GM18517 (cell line): Measurements from ENCODE around the gene PRXL2B.
"Not testable (repeated sequence)": the region's sequence is repeated elsewhere in the genome, so short reads cannot be mapped to it uniquely, and the experiment has no call there.

Source experiments
- ATAC-seq: cut with Tn5 transposase; IDR thresholded peaks from one replicate; pipeline ENCODE4 v1.9.1; 2021; ENCODE audit warnings: mild to moderate bottlenecking, moderate library complexity; ENCODE audit not compliant: unreplicated experiment

Gene PRXL2B

DNA sequence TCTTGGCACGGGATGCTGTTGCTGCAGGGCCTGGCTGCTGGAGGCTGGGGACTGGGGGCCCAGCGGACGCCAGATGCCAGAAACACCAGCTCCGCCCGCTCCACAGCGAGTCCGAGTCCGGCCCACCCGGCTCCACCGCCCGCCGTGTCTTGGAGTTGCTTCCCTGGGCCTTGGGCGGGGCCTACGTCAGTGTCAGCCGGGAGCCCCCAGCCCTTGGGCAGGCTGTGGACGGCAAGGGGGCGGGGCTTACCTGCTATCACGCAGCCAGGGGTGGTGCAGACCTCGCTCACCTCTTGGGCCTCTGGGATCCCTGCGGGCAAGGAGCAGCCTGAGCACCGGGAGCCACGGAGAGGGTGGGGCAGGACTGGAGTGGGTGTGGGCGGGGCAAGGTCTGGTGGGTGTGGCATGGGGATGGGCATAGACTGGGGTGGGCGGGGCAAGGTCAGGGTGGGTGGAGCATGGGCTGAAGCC is 24.5 kb downstream of the PRXL2B start:
- ATAC-seq, result no peak

DNA sequence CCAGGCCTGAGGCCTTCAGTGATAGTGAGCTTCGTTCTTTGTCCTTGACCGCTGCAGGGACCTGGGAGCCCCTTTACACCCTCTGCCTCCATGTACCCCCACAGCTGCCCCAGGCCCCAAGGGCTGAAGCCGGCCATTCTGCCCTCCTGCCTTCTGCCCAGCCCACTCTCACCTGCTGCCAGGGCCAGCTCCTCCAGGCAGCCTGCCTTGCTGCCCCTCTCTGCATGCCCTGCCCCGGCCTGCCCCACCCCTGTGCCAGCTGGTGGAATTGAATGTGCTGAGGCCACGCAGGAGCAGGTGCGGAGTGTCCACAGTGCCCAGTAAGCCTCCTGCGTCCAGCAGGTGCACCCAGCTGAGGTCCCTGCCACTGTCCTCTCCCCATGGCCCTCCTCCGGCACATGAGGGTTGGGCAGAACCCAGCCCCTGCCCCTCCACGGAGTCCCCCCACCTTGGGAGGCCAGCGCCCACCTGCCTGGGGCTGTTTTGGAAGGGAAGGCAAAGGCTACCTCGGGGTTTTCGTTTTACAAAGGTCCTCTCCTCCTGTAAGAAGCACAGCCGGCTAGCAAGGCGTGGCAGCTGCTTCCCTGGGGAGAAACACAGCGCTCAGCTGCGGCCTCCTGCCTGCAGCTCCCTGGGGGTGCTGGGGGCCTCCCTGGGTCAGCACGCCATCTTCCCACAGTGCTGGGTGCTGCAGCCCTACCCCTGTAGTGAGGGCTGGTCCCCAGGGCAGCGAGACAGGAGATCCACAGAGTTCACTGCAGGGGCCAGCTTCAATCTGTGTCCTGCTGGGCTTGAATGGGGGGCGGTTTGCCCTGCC is 25.3 kb downstream of the PRXL2B start:
- ATAC-seq, result no peak

DNA sequence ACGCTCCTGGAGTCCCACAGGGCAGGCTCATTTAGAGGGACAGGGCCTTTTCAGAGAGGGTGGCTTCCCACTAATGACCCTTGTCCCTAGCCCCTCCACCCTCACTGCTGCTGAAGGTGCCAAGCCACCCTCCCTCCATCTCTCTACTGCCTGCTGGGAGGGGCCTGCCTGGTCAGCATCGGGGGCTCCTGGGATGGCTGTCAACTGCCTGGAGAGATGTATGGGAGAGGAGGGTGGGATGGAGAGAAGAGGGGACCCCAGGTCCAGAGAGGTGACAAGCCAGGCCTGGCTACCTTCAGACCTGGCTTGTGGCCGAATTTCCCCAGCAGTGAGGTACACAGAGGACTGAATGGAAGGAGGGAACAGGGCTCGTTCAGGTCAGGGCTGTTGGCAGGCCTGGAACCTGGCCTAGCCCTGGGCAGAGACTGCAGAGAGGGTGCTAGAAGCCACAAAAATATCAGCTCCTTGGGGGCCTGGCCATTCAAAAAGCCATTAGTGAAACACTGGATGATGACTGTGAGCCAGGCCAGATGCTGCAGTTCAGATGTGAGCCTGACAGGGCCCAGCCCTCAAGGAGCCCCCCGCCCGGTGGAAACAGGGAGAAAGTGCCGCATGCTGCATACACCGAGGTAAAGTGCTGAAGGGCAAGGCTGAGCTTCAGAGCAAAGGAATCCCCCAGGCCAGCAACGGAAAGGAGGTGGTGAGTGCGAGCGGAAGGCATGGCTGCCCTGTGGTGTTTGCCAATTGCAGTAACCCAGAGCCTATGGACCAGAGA is 26.2 kb downstream of the PRXL2B start:
- ATAC-seq, result no peak

DNA sequence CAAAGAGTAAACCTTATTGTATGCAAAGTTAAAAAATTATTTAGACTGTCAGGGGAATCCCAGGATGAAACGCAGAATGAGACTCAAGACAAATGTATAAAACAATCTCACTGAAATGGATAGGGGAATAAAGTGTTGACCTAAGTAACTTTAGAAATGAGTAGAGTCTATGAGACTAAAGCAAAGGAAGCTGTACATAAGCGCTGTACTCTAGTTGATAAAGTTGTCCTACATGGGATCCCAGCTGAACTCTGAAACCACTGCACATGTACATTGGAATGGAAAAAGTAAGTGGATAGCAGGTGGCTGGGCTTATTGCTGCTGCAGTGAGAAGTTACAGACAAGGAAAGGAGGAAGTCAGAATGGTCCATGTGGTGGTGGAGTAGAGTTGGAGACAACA is 27.6 kb downstream of the PRXL2B start:
- no peak for ATAC-seq

DNA sequence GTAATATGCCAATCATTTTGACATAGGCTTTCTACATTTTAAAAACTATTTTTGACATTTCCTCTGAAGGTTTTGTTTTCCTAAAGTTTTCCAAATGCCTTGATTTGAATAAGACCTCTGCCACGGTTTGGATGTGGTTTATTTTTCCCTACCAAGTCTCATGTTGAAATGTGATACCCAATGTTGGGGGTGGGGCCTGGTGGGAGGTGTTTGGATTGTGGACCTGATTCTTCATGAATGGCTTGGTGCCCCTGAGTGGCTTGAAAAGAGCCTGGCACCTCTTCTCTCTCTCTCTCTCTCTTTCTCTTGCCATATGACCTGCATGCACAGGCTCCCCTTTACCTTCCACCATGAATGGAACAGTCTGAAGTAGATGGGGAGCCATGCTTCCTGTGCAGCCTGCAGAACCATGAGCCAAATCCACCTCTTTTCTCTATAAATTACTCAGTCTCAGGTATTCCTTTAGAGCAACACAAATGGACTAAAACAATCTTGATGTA is 31.4 kb downstream of the PRXL2B start:
- no peak for ATAC-seq

DNA sequence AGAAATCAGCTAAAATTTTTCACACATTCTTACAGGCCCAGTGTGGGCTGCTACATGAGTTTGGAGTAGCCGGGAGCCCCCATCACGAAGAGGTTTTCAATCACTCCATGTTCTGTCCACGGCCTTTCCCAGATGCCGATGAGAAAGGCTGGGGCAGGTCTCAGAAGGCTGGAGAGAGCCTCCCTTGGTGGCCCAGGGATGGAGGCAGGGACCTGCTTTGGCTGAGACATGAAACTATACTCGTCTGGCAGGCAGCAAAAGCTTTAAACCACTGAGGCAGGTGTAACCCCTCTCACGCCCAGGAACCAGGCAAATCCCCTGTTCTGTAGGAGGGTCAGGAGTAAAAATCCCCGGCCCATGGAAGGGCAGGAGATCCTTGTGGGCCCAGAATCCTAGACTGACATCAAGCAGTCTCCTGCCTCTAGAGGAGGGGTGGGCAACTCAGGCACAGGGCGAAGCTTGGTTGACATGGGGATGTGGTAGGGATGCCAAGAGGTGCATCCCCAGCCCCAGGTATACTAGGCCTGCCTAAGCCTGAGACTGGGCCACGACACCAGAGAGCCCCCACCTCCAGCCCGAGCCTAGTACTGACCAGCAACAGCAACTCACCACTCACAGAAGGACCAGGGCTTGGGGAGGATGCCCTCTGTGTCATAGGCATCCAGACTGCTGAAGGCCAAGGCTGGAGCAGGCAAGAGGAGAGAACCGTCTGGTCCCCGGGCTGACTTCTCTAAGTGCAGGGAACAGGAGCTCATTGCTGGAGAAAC is 37.2 kb downstream of the PRXL2B start:
- ATAC-seq, result no peak

DNA sequence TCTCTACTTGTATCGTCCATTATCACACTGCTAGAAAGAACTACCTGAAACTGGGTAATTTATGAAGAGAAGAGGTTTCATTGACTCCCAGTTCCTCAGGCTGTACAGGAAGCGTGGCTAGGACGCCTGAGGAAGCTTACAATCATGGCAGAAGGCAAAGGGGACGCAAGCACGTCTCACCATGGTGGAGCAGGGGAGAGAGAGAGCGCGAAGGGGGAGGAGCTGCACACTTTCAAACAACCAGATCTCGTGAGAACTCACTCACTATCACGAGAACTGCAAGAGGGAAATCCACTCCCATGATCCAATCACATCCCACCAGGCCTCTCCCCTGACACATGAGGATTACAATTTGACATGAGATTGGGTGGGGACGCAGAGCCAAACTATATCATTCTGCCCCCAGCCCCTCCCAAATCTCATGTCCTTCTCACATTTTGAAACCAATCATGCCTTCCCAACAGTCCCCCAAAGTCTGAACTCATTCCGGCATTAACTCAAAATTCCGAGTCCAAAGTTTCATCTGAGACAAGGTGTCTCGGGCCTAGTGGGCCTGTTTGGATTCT is 38.2 kb downstream of the PRXL2B start:
- ATAC-seq, result no peak

DNA sequence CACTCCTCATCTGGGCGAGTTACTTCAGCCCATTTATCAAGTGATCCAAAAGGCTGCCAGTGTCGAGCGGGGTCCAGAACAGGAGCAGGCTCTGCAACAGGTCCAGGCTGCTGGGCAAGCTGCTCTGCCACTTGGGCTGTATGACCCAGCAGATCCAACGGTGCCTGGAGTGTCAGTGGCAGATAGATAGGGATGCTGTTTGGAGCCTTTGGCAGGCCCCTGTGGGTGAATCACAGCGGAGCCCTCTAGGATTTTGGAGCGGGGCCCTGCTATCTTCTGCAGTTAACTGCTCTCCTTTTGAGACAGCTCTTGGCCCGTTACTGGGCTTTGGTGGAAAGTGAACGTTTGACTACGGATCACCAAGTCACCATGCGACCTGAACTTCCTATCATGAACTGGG is 38.7 kb downstream of the PRXL2B start:
- no peak for ATAC-seq

DNA sequence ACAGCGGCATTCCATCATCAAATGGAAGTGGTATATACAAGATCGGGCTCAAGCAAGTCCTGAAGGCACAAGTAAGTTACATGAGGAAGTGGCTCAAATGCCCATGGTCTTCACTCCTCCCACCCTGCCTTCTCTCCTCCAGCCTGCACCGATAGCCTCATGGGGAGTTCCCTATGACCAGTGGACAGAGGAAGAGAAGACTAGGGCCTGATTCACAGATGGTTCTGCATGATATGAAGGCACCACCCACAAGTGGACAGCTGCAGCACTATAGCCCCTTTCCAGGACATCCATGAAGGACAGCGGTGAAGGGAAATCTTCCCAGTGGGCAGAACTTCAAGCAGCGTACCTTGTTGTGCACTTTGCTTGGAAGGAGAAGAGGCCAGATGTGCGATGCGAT is 39.2 kb downstream of the PRXL2B start:
- ATAC-seq, result not testable (repeated sequence)

DNA sequence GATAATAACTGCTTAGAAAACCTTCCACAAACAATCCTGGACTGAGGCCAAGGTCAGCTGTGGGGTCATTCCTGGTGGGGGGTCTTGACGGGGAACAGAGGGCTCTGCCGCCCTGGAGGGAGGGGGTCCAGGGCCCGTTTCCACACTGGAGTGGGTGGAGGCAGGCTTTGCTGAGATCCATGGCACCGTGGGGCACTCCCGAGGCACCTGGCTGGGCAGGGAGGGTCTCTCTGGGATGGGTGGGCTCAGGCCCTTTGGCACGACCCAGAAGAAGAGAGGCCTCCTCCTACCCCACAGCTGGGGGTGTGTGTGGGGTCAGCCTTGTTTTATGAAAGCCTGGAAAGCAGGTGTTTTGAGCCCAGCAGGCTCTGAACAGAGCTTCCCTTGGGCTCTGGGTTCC is 41.2 kb downstream of the PRXL2B start:
- ATAC-seq, result no peak

DNA sequence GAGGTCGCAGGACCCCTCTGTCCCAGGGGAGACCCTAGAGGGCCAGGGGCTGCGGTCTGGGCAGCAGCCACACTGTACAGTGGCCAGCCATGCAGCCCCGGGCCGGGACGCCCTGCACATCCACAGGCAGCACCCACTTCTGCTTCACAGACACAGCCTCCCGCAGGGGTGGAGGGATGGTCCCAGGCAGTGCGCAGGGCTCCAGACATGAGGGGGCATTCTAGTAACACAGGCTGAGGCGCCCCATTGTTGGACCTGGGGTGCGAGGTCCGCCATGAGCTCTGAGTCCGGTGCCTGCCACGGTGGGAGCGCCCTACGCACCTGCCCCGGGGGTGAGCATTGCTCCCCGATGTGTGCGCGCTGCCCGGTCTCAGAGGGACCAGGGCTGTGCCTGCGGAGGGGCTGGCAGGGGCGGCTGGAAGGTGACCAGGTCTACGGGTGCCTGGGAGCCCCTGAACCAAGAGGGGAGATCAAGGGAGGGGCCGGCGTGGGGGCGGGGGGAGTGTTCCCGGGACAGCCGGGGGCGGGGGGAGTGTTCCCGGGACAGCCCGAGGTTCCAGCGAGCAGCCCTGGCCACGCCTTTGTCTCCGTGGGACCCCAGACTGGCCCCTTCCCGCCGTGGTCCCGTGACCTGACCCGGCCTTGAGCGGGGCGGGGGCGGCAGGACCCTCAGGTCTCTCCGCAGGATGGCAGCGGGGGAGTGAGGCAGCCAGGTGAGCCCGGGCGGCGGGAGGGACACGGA is 41.8 kb downstream of the PRXL2B start:
- no peak for ATAC-seq

DNA sequence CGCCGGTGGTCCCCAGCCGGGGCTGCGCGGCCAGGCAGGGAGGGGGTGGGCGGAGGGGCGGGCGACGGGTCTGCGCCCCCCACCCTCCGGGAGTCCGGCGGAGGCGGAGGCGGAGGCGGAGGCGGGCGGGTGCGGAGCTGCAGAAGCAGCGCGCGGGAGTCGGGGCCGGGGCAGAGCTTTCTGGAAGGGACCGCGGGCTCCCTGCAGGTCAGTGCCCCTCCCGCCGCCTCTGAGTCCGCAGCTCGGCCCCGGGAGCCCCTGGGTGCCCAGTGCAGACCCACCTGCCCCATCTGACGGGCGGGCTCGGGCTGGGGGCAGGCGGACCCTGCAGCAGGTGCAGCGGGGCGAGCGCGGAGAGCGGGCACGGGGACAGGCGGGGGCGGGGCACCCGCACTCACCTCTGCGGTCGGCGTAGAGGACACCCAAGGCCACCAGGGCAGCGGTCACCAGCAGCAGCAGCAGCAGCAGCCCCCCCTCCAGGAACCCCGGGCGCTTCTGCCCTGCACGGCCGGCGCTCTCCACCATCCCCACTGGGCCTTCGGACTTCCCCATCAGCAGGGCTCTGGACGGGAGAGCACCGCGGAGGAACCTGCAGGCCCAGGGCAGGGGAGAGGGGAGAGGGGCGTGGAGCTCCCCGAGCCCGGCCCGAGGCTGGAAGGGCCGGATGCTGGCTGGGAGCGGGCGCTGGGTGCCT is 42.5 kb downstream of the PRXL2B start:
- no peak for ATAC-seq

DNA sequence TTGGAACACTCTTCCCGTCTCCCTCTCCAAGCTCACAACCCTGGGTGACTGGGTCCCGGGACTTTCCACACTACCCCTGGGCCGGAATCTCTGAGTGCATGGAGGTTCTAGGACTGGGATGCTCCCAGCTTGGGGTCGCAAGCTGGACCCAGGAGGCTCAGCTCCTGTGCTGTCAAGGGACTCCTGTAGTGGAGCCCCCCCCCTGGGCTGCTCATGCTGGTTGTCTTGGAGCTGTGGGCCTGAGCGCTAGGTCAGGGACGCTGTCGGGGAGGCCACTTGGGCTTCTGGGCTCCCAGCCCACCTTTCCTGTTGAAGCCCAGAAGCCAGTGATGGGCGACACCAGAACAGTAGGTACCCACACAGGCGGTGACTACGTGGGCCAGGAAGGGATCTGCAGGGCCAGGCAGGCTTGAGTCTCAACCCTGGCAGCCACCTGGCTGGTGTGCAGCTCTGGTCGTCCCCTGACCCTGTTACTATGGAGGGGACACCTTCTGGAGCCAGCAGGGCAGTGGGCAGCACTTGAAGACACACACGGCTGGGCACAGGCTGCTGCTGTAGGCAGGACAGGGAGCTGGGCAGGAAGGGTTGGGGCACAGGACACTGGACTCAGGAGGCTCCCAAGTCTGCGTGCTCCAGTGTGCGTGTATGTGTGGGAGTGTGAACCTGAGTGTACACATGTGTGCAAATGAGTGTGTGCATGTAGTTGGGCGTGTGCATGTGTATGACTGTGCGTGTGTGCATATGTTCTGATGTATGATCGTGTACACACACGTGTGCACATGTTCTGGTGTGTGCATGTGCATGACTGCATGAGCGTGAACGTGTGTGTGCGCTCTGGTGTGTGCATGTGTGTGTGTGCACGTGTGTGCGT is 43.3 kb downstream of the PRXL2B start:
- ATAC-seq, result no peak

DNA sequence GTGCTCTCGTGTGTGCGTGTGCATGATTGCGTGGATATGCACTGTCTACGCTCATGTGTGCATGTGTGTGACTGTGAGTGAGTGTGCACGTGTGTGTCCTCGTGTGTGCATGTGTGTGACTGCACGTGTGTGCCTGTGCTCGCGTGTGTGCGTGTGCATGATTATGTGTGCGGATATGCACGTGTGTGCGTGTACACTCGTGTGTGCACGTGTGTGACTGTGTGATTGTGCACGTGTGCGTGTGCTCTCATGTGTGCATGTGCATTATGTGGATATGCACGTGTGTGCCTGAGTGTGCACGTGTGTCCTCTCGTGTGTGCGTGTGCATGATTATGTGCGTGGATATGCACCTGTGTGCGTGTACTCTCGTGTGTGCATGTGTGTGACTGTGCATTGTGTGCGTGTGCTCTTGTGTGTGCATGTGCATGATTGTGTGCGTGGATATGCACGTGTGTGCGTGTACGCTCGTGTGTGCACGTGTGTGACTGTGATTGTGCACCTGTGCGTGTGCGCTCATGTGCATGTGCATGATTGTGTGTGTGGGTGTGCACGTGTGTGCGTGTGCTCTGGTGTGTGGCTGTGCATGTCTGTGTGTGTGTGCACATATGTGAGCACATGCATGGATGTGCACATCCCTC is 44.0 kb downstream of the PRXL2B start:
- ATAC-seq, result no peak

DNA sequence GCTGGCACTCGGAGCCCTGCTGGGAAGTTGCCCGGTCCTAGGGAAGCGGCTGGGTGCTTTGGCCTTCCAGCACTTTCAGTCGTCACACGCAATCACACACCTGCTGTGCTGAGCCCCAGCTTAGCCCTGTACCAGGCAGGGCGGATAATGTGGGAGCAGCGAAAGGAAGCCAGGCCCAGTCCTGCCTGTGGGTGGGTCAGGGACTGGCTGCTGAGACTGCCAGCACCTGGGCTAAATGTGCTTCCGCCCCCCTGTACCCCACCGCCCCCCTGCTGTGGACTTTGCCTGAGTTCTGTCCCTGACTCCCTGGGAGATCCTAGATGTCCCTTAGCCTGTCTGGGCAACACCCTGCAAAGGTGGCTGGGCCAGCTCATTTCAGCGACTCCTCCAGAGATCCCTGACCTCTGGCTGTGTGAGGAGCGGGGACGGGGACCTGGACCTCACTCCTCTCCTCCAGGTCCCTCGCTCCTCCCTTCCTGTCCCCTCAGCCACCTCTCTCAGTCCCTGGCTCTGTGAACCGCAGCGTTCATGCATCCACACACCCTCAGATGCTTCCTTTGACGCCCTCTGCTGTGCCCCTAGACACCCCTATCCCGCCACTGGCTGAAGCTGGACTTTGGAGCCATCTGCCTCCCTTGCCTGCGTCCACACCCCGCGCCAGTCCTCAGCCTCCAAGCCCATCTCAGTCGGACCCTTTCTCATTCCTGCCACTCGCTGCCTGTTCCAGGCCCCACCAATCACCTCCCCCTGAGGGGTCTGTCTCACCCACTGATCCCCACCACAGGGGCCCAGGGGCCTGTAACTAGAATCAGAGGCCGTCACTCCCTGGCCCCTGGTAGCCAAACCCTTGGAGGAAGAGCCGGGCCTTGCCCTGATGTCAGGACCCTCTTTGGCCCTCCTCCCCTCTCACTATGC is 44.8 kb downstream of the PRXL2B start:
- ATAC-seq, result no peak

DNA sequence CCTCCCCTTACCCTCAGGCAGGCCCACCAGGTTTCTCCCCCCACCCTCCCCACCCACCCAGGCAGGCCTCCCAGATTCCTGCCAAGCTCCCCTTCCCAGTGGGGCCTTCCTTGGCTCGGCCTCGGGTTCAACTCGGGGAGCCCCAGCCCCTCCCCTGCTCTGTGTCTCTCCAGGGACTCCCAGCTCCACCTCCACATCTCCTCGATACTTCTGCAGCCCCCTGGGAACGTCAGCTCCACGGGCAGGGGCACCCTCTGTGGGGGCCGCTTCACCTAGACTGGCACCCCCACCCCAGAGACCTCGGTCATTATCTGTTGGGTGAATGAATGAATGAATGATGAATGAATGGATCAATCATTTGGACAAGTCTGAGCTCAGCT is 45.5 kb downstream of the PRXL2B start:
- no peak for ATAC-seq
